PC-9 (cell line): Measurements from ENCODE around the gene LONRF2. TPM values are rescaled to one million over a fixed set of nuclear protein-coding genes. Genes with fewer than 3 reads are reported as not detected.

Experiments
- BruUV-seq: library from RNA; stranded (reverse); fragments of 400-500 nt; replicated peaks from 2 replicates; lab custom pipeline; 2021; lab: Mats Ljungman, UMichigan
- CTCF ChIA-PET: fragments of 300-600 bp; sonication (Branson Sonifier 250); formaldehyde crosslinking; loops from one replicate; lab custom pipeline; 2022; ENCODE audit warnings: antibody characterized with exemption; lab: Charles Lee
- POLR2A ChIA-PET: fragments of 300-600 bp; sonication (Branson Sonifier 250); formaldehyde crosslinking; loops from one replicate; lab custom pipeline; 2022; ENCODE audit warnings: antibody characterized with exemption; ENCODE audit not compliant: unreplicated experiment; lab: Charles Lee
- DNase-seq, 2 experiments: peaks; one replicate each; pipeline versions ENCODE4 v3.0.0 to v3.0.0-alpha.2; 2015 to 2022; ENCODE audit warnings: mixed read lengths in 1 of 2
- H2AFZ ChIP-seq: fragments of 200-600 bp; sonication (generic); 2 replicates; pipeline ENCODE4 v1.8.1; 2017; ENCODE audit warnings: antibody characterized with exemption
- H3F3A ChIP-seq: fragments of 200-600 bp; sonication (generic); 2 replicates; pipeline ENCODE4 v1.8.1; 2017; ENCODE audit warnings: antibody characterized with exemption, mild to moderate bottlenecking, low read depth; ENCODE audit not compliant: insufficient read depth
- H3K27ac ChIP-seq: fragments of 200-600 bp; sonication (generic); 2 replicates; pipeline ENCODE4 v1.6.1; 2016; ENCODE audit warnings: mixed run types
- H3K27me3 ChIP-seq: fragments of 200-600 bp; sonication (generic); 2 replicates; pipeline ENCODE4 v1.6.1; 2016; ENCODE audit warnings: low read depth, mixed run types; ENCODE audit not compliant: insufficient read depth
- H3K36me3 ChIP-seq: fragments of 200-600 bp; sonication (generic); 2 replicates; pipeline ENCODE4 v1.6.1; 2016; ENCODE audit warnings: low read depth, mixed run types
- H3K4me1 ChIP-seq: fragments of 200-600 bp; sonication (generic); replicated peaks from 2 replicates; pipeline ENCODE4 v1.6.1; 2016; ENCODE audit warnings: mixed run types; ENCODE audit not compliant: insufficient read depth
- H3K4me2 ChIP-seq: fragments of 200-600 bp; sonication (generic); 2 replicates; pipeline ENCODE4 v1.6.1; 2017; ENCODE audit warnings: mixed run types
- H3K4me3 ChIP-seq: fragments of 200-600 bp; sonication (generic); 2 replicates; pipeline ENCODE4 v1.6.1; 2016; ENCODE audit warnings: mixed run types
- H3K79me2 ChIP-seq: fragments of 200-600 bp; sonication (generic); 2 replicates; pipeline ENCODE4 v1.6.1; 2017; ENCODE audit warnings: low read depth, mixed run types
- H3K9me2 ChIP-seq: fragments of 200-600 bp; sonication (generic); 2 replicates; pipeline ENCODE4 v1.8.1; 2017; ENCODE audit warnings: mild to moderate bottlenecking; ENCODE audit not compliant: insufficient read depth
- H3K9me3 ChIP-seq: fragments of 200-600 bp; sonication (generic); 2 replicates; pipeline ENCODE4 v1.8.1; 2016; ENCODE audit warnings: low read depth; ENCODE audit not compliant: insufficient read depth
- H4K20me1 ChIP-seq: fragments of 200-600 bp; sonication (generic); 2 replicates; pipeline ENCODE4 v1.8.1; 2017; ENCODE audit not compliant: insufficient read depth
- EZH2 ChIP-seq: fragments of 200-600 bp; sonication (generic); IDR thresholded peaks from 2 replicates; pipeline ENCODE4 v1.8.0; 2017; ENCODE audit warnings: antibody characterized with exemption, low read depth
- intact Hi-C: fragments of 100-400 bp; cut with micrococcal nuclease; formaldehyde crosslinking; loops from one replicate; pipeline ENCODE4 v1.10.0; 2022; ENCODE audit not compliant: unreplicated experiment
- total RNA-seq: library from RNA; stranded (reverse); gene quantifications from 2 replicates; pipeline ENCODE4 v1.2.3, GENCODE V29; 2021
- TF ChIP-seq, protein P1 (sequence below): fragments of 200-600 bp; sonication (generic); conservative IDR thresholded peaks from 2 replicates; pipeline ENCODE4 v1.6.1; 2017; ENCODE audit warnings: mixed run types, antibody characterized with exemption, mild to moderate bottlenecking, moderate library complexity

LONRF2 gene
- total RNA-seq, 1 experiment from 2014 or later: not detected

DNA sequence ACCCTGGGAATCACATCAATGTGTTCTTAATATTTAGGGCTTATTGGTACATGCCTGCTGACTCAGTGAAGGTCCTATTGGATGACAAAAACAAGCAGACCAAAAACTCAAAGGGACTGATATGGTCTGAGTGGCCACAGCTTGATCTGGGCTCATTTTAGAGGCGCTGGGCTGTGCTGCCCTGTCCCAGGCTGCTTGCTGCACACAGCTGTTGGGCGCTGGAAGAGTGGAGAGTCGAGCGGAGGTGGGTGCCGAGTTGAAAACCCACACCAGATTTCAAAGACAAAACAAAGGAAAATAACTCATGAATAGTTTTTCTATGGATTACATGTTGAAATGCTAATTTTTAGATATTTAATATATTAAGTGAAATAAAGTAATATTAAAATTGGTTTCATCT lies 68.5 kb downstream of the LONRF2 start:
- TF ChIP-seq, protein P1, sequence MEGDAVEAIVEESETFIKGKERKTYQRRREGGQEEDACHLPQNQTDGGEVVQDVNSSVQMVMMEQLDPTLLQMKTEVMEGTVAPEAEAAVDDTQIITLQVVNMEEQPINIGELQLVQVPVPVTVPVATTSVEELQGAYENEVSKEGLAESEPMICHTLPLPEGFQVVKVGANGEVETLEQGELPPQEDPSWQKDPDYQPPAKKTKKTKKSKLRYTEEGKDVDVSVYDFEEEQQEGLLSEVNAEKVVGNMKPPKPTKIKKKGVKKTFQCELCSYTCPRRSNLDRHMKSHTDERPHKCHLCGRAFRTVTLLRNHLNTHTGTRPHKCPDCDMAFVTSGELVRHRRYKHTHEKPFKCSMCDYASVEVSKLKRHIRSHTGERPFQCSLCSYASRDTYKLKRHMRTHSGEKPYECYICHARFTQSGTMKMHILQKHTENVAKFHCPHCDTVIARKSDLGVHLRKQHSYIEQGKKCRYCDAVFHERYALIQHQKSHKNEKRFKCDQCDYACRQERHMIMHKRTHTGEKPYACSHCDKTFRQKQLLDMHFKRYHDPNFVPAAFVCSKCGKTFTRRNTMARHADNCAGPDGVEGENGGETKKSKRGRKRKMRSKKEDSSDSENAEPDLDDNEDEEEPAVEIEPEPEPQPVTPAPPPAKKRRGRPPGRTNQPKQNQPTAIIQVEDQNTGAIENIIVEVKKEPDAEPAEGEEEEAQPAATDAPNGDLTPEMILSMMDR: no peak
- TF ChIP-seq EZH2: no peak
- intact Hi-C loops: no loop called here
- H3K9me3 ChIP-seq: no peaks in the 10 kb centered on the region
- no peak overlapping the region for H3K4me2 ChIP-seq
- H3F3A ChIP-seq: no peaks in the 10 kb centered on the region
- H3K9me2 ChIP-seq: no peaks in the 10 kb centered on the region
- H3K79me2 ChIP-seq: no peaks in the 10 kb centered on the region
- H3K4me1 ChIP-seq: no peaks in the 10 kb centered on the region
- H2AFZ ChIP-seq: no peak overlapping the region
- ChIA-PET CTCF (no interaction called here), POLR2A (no interaction called here)
- H3K27ac ChIP-seq: no peak overlapping the region
- no TSS peak for BruUV-seq
- peaks cover 100% of the 10 kb centered on the region for H3K27me3 ChIP-seq
- H3K4me3 ChIP-seq: no peak overlapping the region
- H3K36me3 ChIP-seq: no peaks in the 10 kb centered on the region
- DNase-seq: no peak
- no peaks in the 10 kb centered on the region for H4K20me1 ChIP-seq

DNA sequence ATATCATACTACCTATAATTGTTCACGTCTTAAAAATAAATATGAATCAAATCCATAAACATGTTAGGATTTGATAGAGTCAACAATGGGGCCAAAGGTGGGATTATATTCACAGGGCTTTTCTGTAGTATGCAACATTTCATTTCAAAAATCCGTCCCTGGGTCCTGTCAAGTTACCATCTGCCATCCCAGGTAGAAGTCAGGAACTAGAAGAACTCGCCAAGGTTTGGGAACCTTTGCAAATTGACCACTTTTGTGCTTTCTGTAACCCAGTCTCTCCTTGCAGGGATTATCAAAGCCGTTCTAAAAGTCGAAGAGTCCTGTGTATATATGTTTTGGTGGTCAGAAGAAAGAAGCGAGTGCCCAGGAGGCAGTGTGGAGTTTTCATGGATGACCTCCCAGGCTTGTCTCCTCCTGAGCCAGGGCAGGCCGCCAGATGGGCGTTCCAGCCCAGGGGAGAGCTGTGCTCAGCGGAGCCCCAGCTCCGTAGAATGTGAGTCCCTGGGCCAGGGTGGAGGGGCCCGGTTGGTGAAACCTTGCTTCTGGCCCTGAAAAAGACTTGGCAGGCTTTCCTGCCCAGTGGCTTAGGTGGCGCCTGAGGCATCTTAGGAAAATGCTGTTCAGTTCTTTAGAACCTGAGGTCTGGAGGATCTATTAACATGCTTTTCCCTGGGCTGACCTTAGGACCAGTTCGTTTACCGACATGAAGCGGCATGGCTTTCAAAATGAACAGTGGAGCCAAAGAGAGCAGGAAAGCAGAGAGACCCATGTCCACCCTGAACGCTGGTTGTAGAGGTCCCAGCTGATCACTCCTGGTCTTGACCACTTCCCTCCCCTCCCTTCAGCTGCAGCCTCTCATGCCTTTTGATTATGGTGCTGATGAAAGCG lies 69.2 kb downstream of the LONRF2 start:
- no TSS peak for BruUV-seq
- ChIA-PET POLR2A (no interaction called here), CTCF (no interaction called here)
- TF ChIP-seq EZH2: no peak; the same call in 1 of the 2 replicates
- TF ChIP-seq, protein P1: no peak
- Histone ChIP-seq H3K79me2 (no peaks in the 10 kb centered on the region), H3K4me2 (no peak overlapping the region), H3K4me1 (no peaks in the 10 kb centered on the region), H3K9me3 (no peaks in the 10 kb centered on the region), H3K9me2 (no peaks in the 10 kb centered on the region), H3K36me3 (no peaks in the 10 kb centered on the region), H4K20me1 (no peaks in the 10 kb centered on the region), H3K27me3 (peaks cover 100% of the 10 kb centered on the region), H3K27ac (no peak overlapping the region), H2AFZ (no peak overlapping the region), H3F3A (no peaks in the 10 kb centered on the region), H3K4me3 (no peak overlapping the region)
- intact Hi-C loops: no loop called here
- DNase-seq: no peak

GRCh38 chr2:100250645-100251044 lies 71.7 kb downstream of the LONRF2 start:
- ChIA-PET POLR2A (no interaction called here), CTCF (no interaction called here)
- no peaks in the 10 kb centered on the region for H3K36me3 ChIP-seq
- DNase-seq: no peak
- no peak overlapping the region for H3K4me3 ChIP-seq
- H3F3A ChIP-seq: no peaks in the 10 kb centered on the region
- H4K20me1 ChIP-seq: no peaks in the 10 kb centered on the region
- peaks cover 100% of the 10 kb centered on the region for H3K27me3 ChIP-seq
- H3K4me2 ChIP-seq: no peak overlapping the region
- no peaks in the 10 kb centered on the region for H3K9me3 ChIP-seq
- no peaks in the 10 kb centered on the region for H3K9me2 ChIP-seq
- intact Hi-C loops: no loop called here
- no peaks in the 10 kb centered on the region for H3K4me1 ChIP-seq
- no peak overlapping the region for H2AFZ ChIP-seq
- TF ChIP-seq, protein P1: no peak
- no TSS peak for BruUV-seq
- H3K27ac ChIP-seq: no peak overlapping the region
- no peaks in the 10 kb centered on the region for H3K79me2 ChIP-seq
